ENCODE results near the gene PHLPP1.

- no peak for TF ChIP-seq POLR2A (IDR thresholded peaks at IDR 0.05)
- no peak for TF ChIP-seq CTCF (IDR thresholded peaks at IDR 0.05)
These were observed 227.2 kb downstream of the PHLPP1 start for GRCh38 chr18:62942578-62942977.

Data from Peyer's patch (tissue), 4 donors.